ENCODE measurements around the gene DAB2IP.
A peak's percentile ranks its signal among the peaks of the same experiment; 100 is the strongest.

DAB2IP gene

DNA sequence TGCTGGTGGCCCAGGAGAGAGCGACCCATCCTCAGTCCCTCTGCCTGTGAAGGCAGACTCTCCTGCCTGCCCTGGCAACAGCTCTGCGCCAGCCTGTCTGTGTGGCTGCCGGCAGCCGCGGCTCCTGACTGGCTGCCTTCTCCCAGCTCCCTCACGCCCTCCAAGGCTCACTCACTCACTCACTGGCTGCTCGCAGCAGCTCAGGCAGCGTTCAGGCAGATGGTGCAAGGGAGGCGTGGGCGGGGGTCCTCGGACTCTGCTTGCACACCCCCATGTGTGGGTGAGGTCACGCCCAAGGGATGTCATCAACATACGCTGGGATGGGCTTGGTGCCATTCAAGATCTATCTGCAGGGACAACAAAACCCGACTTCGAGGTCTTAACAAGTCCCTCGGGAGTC lies 66.7 kb downstream of the DAB2IP start:
- no peaks in the 10 kb centered on the region for H3K27me3 ChIP-seq (ENCODE audit: insufficient read depth, low read length)
- H4K91ac ChIP-seq (ENCODE audit: low read depth, low read length), result no peak overlapping the region
- no peak overlapping the region for H4K12ac ChIP-seq (ENCODE audit: low read depth, low read length)
- H3K18ac ChIP-seq (ENCODE audit: low read length), result no peak overlapping the region
- H2BK5ac ChIP-seq (ENCODE audit: low read depth, low read length, poor library complexity), result no peak overlapping the region
- no peak overlapping the region for H2BK12ac ChIP-seq (ENCODE audit: low read length)
- WGBS (ENCODE audit: extremely low coverage, insufficient coverage, insufficient read length), result no CpG with 5 or more reads among the region's 16 CpGs
- peak; percentile 16 to 35 for DNase-seq
- H3K4ac ChIP-seq (ENCODE audit: low read depth, low read length), result no peak overlapping the region
- H3K36me3 ChIP-seq (ENCODE audit: control insufficient read depth in 1 of 2, insufficient read depth in 2 of 2, low read length in 2 of 2), result peaks cover 0 to 4% of the 10 kb centered on the region in 2 experiments
- H3K79me1 ChIP-seq (ENCODE audit: low read length), result no peaks in the 10 kb centered on the region
- H3K23ac ChIP-seq (ENCODE audit: low read length), result no peak overlapping the region
- H3K14ac ChIP-seq (ENCODE audit: low read length), result no peak overlapping the region
- H2BK120ac ChIP-seq (ENCODE audit: insufficient read depth, low read length, poor library complexity), result no peak overlapping the region
- no peak overlapping the region for H3K4me3 ChIP-seq (ENCODE audit: low read depth, low read length)
- peaks cover 20 to 26% of the 10 kb centered on the region in 2 experiments for H3K4me1 ChIP-seq (ENCODE audit: control insufficient read depth in 1 of 2, insufficient read depth in 2 of 2, low read length in 2 of 2)
- H4K8ac ChIP-seq (ENCODE audit: low read depth, low read length), result no peak overlapping the region
- H3K27ac ChIP-seq (ENCODE audit: low read depth, low read length), result no peak overlapping the region
- no peak overlapping the region for H3K4me2 ChIP-seq (ENCODE audit: low read length)
- no peak overlapping the region for H2AK5ac ChIP-seq (ENCODE audit: low read length)
- no peak overlapping the region for H2AFZ ChIP-seq (ENCODE audit: insufficient read depth, low read length, poor library complexity)
- peaks cover 1% of the 10 kb centered on the region for H3K9me3 ChIP-seq (ENCODE audit: insufficient read depth, low read depth, low read length)
- H3K9ac ChIP-seq (ENCODE audit: low read length), result no peak overlapping the region
- H3K79me2 ChIP-seq (ENCODE audit: control insufficient read depth, insufficient read depth, low read length, poor library complexity), result no peaks in the 10 kb centered on the region

DNA sequence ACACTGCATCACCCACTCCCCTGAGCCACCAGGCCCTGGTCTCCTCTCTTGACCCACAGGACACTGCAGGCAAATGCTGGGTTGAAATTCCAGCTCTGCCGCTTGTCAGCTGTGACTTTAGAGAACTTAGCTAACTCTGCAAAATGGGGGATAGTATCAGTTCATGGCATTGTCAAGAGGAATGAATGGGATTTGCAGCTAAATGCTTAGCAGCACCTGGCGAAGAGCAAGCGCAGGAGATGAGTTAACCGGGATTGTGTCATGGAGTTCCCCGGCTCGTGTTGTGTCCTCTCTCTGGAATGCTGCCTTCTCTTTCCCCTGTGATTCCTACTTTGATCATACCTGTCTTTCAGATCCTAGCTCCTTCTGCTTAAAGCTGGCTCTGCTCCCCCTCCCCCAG lies 67.1 kb downstream of the DAB2IP start:
- peak; percentile 93 to 97 for DNase-seq
- no peak overlapping the region for H2BK12ac ChIP-seq (ENCODE audit: low read length)
- H3K36me3 ChIP-seq (ENCODE audit: control insufficient read depth in 1 of 2, insufficient read depth in 2 of 2, low read length in 2 of 2), result peaks cover 0 to 3% of the 10 kb centered on the region in 2 experiments
- H3K27ac ChIP-seq (ENCODE audit: low read depth, low read length), result no peak overlapping the region
- no peaks in the 10 kb centered on the region for H3K79me2 ChIP-seq (ENCODE audit: control insufficient read depth, insufficient read depth, low read length, poor library complexity)
- no peaks in the 10 kb centered on the region for H3K79me1 ChIP-seq (ENCODE audit: low read length)
- peaks cover 20 to 26% of the 10 kb centered on the region in 2 experiments for H3K4me1 ChIP-seq (ENCODE audit: control insufficient read depth in 1 of 2, insufficient read depth in 2 of 2, low read length in 2 of 2)
- H3K4ac ChIP-seq (ENCODE audit: low read depth, low read length), result no peak overlapping the region
- no peak overlapping the region for H4K12ac ChIP-seq (ENCODE audit: low read depth, low read length)
- H2AFZ ChIP-seq (ENCODE audit: insufficient read depth, low read length, poor library complexity), result no peak overlapping the region
- no peak overlapping the region for H2BK5ac ChIP-seq (ENCODE audit: low read depth, low read length, poor library complexity)
- H2AK5ac ChIP-seq (ENCODE audit: low read length), result no peak overlapping the region
- H3K14ac ChIP-seq (ENCODE audit: low read length), result no peak overlapping the region
- H3K23ac ChIP-seq (ENCODE audit: low read length), result no peak overlapping the region
- no peak overlapping the region for H3K4me3 ChIP-seq (ENCODE audit: low read depth, low read length)
- no peak overlapping the region for H4K8ac ChIP-seq (ENCODE audit: low read depth, low read length)
- WGBS (ENCODE audit: extremely low coverage, insufficient coverage, insufficient read length), result no CpG with 5 or more reads among the region's 6 CpGs
- H4K91ac ChIP-seq (ENCODE audit: low read depth, low read length), result no peak overlapping the region
- H3K9me3 ChIP-seq (ENCODE audit: insufficient read depth, low read depth, low read length), result peaks cover 1% of the 10 kb centered on the region
- H2BK120ac ChIP-seq (ENCODE audit: insufficient read depth, low read length, poor library complexity), result no peak overlapping the region
- H3K4me2 ChIP-seq (ENCODE audit: low read length), result no peak overlapping the region
- H3K18ac ChIP-seq (ENCODE audit: low read length), result no peak overlapping the region
- H3K9ac ChIP-seq (ENCODE audit: low read length), result no peak overlapping the region
- no peaks in the 10 kb centered on the region for H3K27me3 ChIP-seq (ENCODE audit: insufficient read depth, low read length)

DNA sequence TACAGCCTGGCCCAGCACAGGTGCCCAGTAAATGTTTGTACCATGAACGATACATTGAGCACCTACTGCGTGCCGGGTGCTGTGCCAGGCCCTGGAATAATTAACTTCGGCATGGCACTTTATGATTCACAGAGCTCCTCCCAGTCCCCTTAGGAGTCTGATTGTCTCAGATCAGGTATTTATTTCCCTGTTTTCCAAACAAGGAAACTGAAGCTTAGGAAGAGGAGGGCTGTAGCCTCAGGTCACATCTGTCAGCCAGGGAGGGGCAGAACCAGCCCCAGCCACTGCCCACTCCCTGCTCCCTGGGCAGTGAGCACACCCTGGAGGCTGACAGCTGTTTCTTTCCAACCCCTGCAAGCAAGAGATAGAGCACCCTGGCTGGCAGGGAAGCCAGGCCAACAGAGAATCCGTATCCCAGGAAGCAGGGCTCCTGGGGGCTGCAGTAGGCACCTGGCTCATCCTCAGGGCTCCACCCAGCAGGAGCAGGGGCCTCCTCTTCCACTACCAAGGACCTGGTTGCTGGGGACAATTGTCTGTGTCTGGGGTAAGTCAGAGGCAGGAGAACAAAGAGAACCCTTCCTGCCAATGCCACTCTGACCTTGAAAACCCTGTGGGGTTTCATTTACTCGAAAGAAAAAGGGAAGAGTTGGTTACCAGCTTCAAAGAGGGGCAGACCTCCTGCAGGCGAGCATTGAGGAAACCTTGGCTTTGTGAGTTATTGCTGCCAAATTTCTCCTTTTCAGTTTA lies 69.0 kb downstream of the DAB2IP start:
- Histone ChIP-seq H2BK12ac (ENCODE audit: low read length) (no peak overlapping the region), H3K36me3 (ENCODE audit: control insufficient read depth in 1 of 2, insufficient read depth in 2 of 2, low read length in 2 of 2) (no peaks in the 10 kb centered on the region), H2AK5ac (ENCODE audit: low read length) (no peak overlapping the region), H3K27me3 (ENCODE audit: insufficient read depth, low read length) (no peaks in the 10 kb centered on the region), H3K18ac (ENCODE audit: low read length) (peak overlapping the region; percentile 48), H3K4me1 (ENCODE audit: control insufficient read depth in 1 of 2, insufficient read depth in 2 of 2, low read length in 2 of 2) (peaks cover 29 to 39% of the 10 kb centered on the region in 2 experiments), H4K12ac (ENCODE audit: low read depth, low read length) (no peak overlapping the region), H3K14ac (ENCODE audit: low read length) (no peak overlapping the region), H3K4me3 (ENCODE audit: low read depth, low read length) (no peak overlapping the region), H3K27ac (ENCODE audit: low read depth, low read length) (no peak overlapping the region), H2AFZ (ENCODE audit: insufficient read depth, low read length, poor library complexity) (no peak overlapping the region), H3K9ac (ENCODE audit: low read length) (no peak overlapping the region), H2BK5ac (ENCODE audit: low read depth, low read length, poor library complexity) (no peak overlapping the region), H4K8ac (ENCODE audit: low read depth, low read length) (no peak overlapping the region), H3K23ac (ENCODE audit: low read length) (no peak overlapping the region), H4K91ac (ENCODE audit: low read depth, low read length) (no peak overlapping the region), H3K79me2 (ENCODE audit: control insufficient read depth, insufficient read depth, low read length, poor library complexity) (no peaks in the 10 kb centered on the region), H2BK120ac (ENCODE audit: insufficient read depth, low read length, poor library complexity) (no peak overlapping the region), H3K9me3 (ENCODE audit: insufficient read depth, low read depth, low read length) (peaks cover 1% of the 10 kb centered on the region), H3K4ac (ENCODE audit: low read depth, low read length) (no peak overlapping the region), H3K79me1 (ENCODE audit: low read length) (peaks cover 3% of the 10 kb centered on the region), H3K4me2 (ENCODE audit: low read length) (no peak overlapping the region)
- no CpG with 5 or more reads among the region's 7 CpGs for WGBS (ENCODE audit: extremely low coverage, insufficient coverage, insufficient read length)
- peak in 1 of 2 donors; percentile 13 for DNase-seq

DNA sequence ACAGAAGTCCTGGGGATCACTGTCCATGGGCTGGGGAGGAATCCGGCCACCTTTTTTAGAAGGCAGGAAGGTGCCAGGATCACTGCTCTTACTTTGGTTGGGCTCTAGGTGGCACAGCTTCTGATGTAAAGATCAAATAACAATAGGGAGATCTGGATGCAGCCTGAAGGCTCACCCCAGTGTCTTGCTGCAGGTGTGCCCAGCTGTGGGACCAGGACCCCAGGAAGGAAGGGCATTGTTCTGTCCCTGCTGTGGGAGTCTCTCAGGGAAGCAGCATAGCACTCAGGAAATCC lies 69.6 kb downstream of the DAB2IP start:
- H3K27ac ChIP-seq (ENCODE audit: low read depth, low read length), result no peak overlapping the region
- no peak overlapping the region for H3K9ac ChIP-seq (ENCODE audit: low read length)
- H2BK5ac ChIP-seq (ENCODE audit: low read depth, low read length, poor library complexity), result no peak overlapping the region
- no peak for DNase-seq
- peaks cover 1% of the 10 kb centered on the region for H3K9me3 ChIP-seq (ENCODE audit: insufficient read depth, low read depth, low read length)
- no peak overlapping the region for H3K18ac ChIP-seq (ENCODE audit: low read length)
- H3K79me1 ChIP-seq (ENCODE audit: low read length), result peaks cover 3% of the 10 kb centered on the region
- H2AFZ ChIP-seq (ENCODE audit: insufficient read depth, low read length, poor library complexity), result no peak overlapping the region
- no peak overlapping the region for H3K23ac ChIP-seq (ENCODE audit: low read length)
- H2BK120ac ChIP-seq (ENCODE audit: insufficient read depth, low read length, poor library complexity), result no peak overlapping the region
- H4K12ac ChIP-seq (ENCODE audit: low read depth, low read length), result no peak overlapping the region
- H3K4me2 ChIP-seq (ENCODE audit: low read length), result no peak overlapping the region
- no peaks in the 10 kb centered on the region for H3K79me2 ChIP-seq (ENCODE audit: control insufficient read depth, insufficient read depth, low read length, poor library complexity)
- no peak overlapping the region for H4K91ac ChIP-seq (ENCODE audit: low read depth, low read length)
- H3K27me3 ChIP-seq (ENCODE audit: insufficient read depth, low read length), result no peaks in the 10 kb centered on the region
- no peak overlapping the region for H3K4me3 ChIP-seq (ENCODE audit: low read depth, low read length)
- H3K4me1 ChIP-seq (ENCODE audit: control insufficient read depth in 1 of 2, insufficient read depth in 2 of 2, low read length in 2 of 2), result peaks cover 32 to 41% of the 10 kb centered on the region in 2 experiments
- no peak overlapping the region for H3K14ac ChIP-seq (ENCODE audit: low read length)
- H2AK5ac ChIP-seq (ENCODE audit: low read length), result no peak overlapping the region
- H3K4ac ChIP-seq (ENCODE audit: low read depth, low read length), result no peak overlapping the region
- no peak overlapping the region for H2BK12ac ChIP-seq (ENCODE audit: low read length)
- no CpG with 5 or more reads among the region's 1 CpG for WGBS (ENCODE audit: extremely low coverage, insufficient coverage, insufficient read length)
- no peaks in the 10 kb centered on the region for H3K36me3 ChIP-seq (ENCODE audit: control insufficient read depth in 1 of 2, insufficient read depth in 2 of 2, low read length in 2 of 2)
- H4K8ac ChIP-seq (ENCODE audit: low read depth, low read length), result no peak overlapping the region

All from trophoblast cell (in vitro differentiated cells and primary cell).